Measurements from ENCODE around the gene TCL1B. TPM values are rescaled to one million over a fixed set of nuclear protein-coding genes. Genes with fewer than 3 reads are reported as not detected.

TCL1B gene
- polyA plus RNA-seq, 1 donor (not counting 4 experiments of a cell fraction or from before 2014, with no cell fraction given), result not detected

DNA sequence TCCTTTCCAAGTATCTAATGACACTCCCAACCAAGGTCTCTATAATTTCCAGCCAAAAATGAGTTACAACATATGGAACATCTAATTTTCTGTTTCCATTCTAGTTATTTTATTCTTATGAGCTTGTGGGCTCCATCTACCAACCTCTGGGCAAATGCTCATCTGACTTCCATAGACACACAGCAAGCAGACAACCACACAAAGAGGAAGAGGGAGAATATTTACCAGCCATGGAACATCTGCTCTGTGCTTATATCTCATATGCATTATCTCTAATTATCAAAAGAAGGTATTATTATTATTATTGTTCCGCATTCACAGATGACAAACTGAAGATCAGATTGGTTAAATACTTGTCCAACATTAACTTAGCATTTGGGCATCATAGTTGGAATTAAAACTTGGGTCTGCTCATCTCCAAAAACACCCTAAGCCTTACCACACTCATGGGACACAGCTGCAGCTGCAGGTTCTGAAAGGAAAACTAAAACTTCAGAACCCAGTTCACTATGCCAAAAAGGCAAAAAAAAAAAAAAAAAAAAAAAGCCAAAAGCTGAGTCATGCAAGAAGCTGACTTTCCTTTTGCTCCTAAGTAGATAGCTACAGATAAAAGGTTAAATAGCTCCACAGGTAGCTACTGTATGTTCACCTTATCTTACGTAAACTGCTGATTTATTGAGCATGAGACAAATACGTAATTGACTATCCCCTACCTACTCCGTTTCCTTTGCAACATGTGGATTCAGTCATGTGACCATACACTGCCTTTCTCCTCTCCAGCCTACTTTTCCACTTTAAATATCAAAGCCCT, 23.6 kb upstream of the TCL1B start:
- no peaks in the 10 kb centered on the region for H3K4me1 ChIP-seq (ENCODE audit: control insufficient read depth, extremely low read depth, insufficient read depth, low read length)
- H3K4me3 ChIP-seq (ENCODE audit: control insufficient read depth in 2 of 3, extremely low read depth in 1 of 3, insufficient read depth in 2 of 3, low read depth in 1 of 3, low read length in 3 of 3), result no peak overlapping the region
- no peak overlapping the region for H3K27ac ChIP-seq (ENCODE audit: control insufficient read depth, insufficient read depth, low read length)
- no peak overlapping the region for H3K4me2 ChIP-seq (ENCODE audit: control insufficient read depth, extremely low read depth, insufficient read depth, low read depth, low read length)
- no peaks in the 10 kb centered on the region for H4K20me1 ChIP-seq (ENCODE audit: control insufficient read depth, extremely low read depth, insufficient read depth, low read length)
- H3K9ac ChIP-seq (ENCODE audit: control insufficient read depth, extremely low read depth, insufficient read depth, low read length), result no peak overlapping the region
- no peaks in the 10 kb centered on the region for H3K9me3 ChIP-seq (ENCODE audit: control insufficient read depth, low read depth, low read length)
- no peaks in the 10 kb centered on the region for H3K36me3 ChIP-seq (ENCODE audit: control insufficient read depth in 2 of 2, extremely low read depth in 1 of 2, insufficient read depth in 2 of 2, low read length in 2 of 2)
- no peaks in the 10 kb centered on the region for H3K9me1 ChIP-seq (ENCODE audit: control insufficient read depth, extremely low read depth, insufficient read depth, low read length)
- no peak for DNase-seq (ENCODE audit: low read depth, low spot score)
- FAIRE-seq, result no peak
- H2AFZ ChIP-seq (ENCODE audit: control insufficient read depth, low read length), result no peak overlapping the region
- peaks cover 12% of the 10 kb centered on the region for H3K27me3 ChIP-seq (ENCODE audit: control insufficient read depth, extremely low read depth, insufficient read depth, low read length)
- dilution Hi-C loops (cut with MboI; ENCODE audit: extremely low pct_ligation_motif_present, low sequenced_read_pairs), result no loop called here
- TF ChIP-seq CTCF (optimal IDR thresholded peaks at IDR 0.05 in 1 of 3, IDR thresholded peaks at IDR 0.05 in 1 of 3, conservative IDR thresholded peaks at IDR 0.05 in 1 of 3; ENCODE audit: extremely low read depth in 1 of 3, insufficient read depth in 2 of 3, low read length in 3 of 3), result no peak
- H3K79me2 ChIP-seq (ENCODE audit: control insufficient read depth, insufficient read depth, low read length), result no peaks in the 10 kb centered on the region

DNA sequence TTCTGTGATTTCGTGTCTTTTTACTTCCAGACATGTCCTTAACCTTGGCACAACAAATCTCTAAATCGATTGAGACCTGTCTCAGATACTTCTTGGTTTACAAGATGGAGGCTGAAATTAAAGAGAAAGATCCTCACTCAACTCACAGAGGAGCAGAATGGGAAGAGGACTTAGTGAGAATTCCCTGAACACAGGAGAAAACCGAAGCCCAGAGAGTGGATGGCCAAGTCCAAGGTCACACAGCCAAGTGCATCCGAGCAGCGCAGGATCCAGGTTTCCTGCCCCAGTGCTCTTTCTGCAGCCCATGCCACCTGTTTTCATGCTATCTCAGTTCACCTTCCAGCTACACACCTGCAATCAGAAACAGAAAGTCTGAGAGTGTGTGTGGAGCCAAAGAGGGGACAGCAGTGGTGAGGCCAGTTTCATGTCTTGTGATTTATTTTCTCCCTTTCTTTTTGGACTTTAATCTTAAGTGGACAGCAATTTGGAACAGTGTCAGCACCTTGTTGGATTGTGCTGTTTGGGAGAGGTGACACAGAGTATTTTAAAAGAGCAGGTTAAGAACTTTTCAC, 22.9 kb upstream of the TCL1B start:
- TF ChIP-seq CTCF (optimal IDR thresholded peaks at IDR 0.05 in 1 of 3, IDR thresholded peaks at IDR 0.05 in 1 of 3, conservative IDR thresholded peaks at IDR 0.05 in 1 of 3; ENCODE audit: extremely low read depth in 1 of 3, insufficient read depth in 2 of 3, low read length in 3 of 3), result no peak
- TF ChIP-seq EZH2 (IDR thresholded peaks at IDR 0.05; ENCODE audit: low read length), result no peak
- no peaks in the 10 kb centered on the region for H3K4me1 ChIP-seq (ENCODE audit: control insufficient read depth, extremely low read depth, insufficient read depth, low read length)
- no peak overlapping the region for H3K27ac ChIP-seq (ENCODE audit: control insufficient read depth, insufficient read depth, low read length)
- H3K4me2 ChIP-seq (ENCODE audit: control insufficient read depth, extremely low read depth, insufficient read depth, low read depth, low read length), result no peak overlapping the region
- dilution Hi-C loops (cut with MboI; ENCODE audit: extremely low pct_ligation_motif_present, low sequenced_read_pairs), result no loop called here
- no peaks in the 10 kb centered on the region for H3K36me3 ChIP-seq (ENCODE audit: control insufficient read depth in 2 of 2, extremely low read depth in 1 of 2, insufficient read depth in 2 of 2, low read length in 2 of 2)
- FAIRE-seq (no peak), DNase-seq (ENCODE audit: low read depth, low spot score) (no peak)
- no peaks in the 10 kb centered on the region for H3K9me1 ChIP-seq (ENCODE audit: control insufficient read depth, extremely low read depth, insufficient read depth, low read length)
- no peak overlapping the region for H3K9ac ChIP-seq (ENCODE audit: control insufficient read depth, extremely low read depth, insufficient read depth, low read length)
- H2AFZ ChIP-seq (ENCODE audit: control insufficient read depth, low read length), result no peak overlapping the region
- no peak overlapping the region for H3K4me3 ChIP-seq (ENCODE audit: control insufficient read depth in 2 of 3, extremely low read depth in 1 of 3, insufficient read depth in 2 of 3, low read depth in 1 of 3, low read length in 3 of 3)
- no peaks in the 10 kb centered on the region for H4K20me1 ChIP-seq (ENCODE audit: control insufficient read depth, extremely low read depth, insufficient read depth, low read length)
- H3K27me3 ChIP-seq (ENCODE audit: control insufficient read depth, extremely low read depth, insufficient read depth, low read length), result peaks cover 12% of the 10 kb centered on the region
- H3K79me2 ChIP-seq (ENCODE audit: control insufficient read depth, insufficient read depth, low read length), result no peaks in the 10 kb centered on the region
- H3K9me3 ChIP-seq (ENCODE audit: control insufficient read depth, low read depth, low read length), result no peaks in the 10 kb centered on the region
